CD4-positive, alpha-beta T cell treated with Interleukin-15 for 4 hours (primary cell): ENCODE measurements around the gene PKP1.

Source experiments
- DNase-seq: peaks from one replicate; pipeline ENCODE4 v3.0.0-alpha.2; 2020; ENCODE audit warnings: low spot score

The PKP1 gene

GRCh38 chr1:201260648-201261311 lies 22.5 kb upstream of the PKP1 start:
- DNase-seq = no peak

GRCh38 chr1:201261771-201262547 lies 21.3 kb upstream of the PKP1 start:
- DNase-seq = no peak

GRCh38 chr1:201262963-201263608 lies 20.2 kb upstream of the PKP1 start:
- DNase-seq = no peak

GRCh38 chr1:201264072-201264471 lies 19.2 kb upstream of the PKP1 start:
- DNase-seq = no peak

- DNase-seq = no peak
These were observed 18.8 kb upstream of the PKP1 start for GRCh38 chr1:201264554-201264953.

- DNase-seq = no peak
These were observed 17.6 kb upstream of the PKP1 start for GRCh38 chr1:201265756-201266155.

- DNase-seq = no peak
These were observed 17.0 kb upstream of the PKP1 start for GRCh38 chr1:201266276-201266675.

- DNase-seq = no peak
These were observed 16.5 kb upstream of the PKP1 start for GRCh38 chr1:201266774-201267173.

GRCh38 chr1:201267481-201268229 lies 15.7 kb upstream of the PKP1 start:
- no peak for DNase-seq

- DNase-seq = no peak
These were observed 14.6 kb upstream of the PKP1 start for GRCh38 chr1:201268604-201269151.

GRCh38 chr1:201269281-201269680 lies 14.0 kb upstream of the PKP1 start:
- DNase-seq = no peak

GRCh38 chr1:201269900-201270410 lies 13.4 kb upstream of the PKP1 start:
- no peak for DNase-seq

GRCh38 chr1:201270616-201271390 lies 12.5 kb upstream of the PKP1 start:
- no peak for DNase-seq

- no peak for DNase-seq
These were observed 10.5 kb upstream of the PKP1 start for GRCh38 chr1:201272799-201273198.

- DNase-seq = no peak
These were observed 8.6 kb upstream of the PKP1 start for GRCh38 chr1:201274616-201275252.

GRCh38 chr1:201275253-201275666 lies 8.0 kb upstream of the PKP1 start:
- DNase-seq = no peak

- DNase-seq = no peak
These were observed 6.4 kb upstream of the PKP1 start for GRCh38 chr1:201276891-201277290.

GRCh38 chr1:201277441-201277840 lies 5.9 kb upstream of the PKP1 start:
- DNase-seq = no peak

- no peak for DNase-seq
These were observed 4.0 kb upstream of the PKP1 start for GRCh38 chr1:201279313-201279712.

GRCh38 chr1:201280884-201281283 lies 2.4 kb upstream of the PKP1 start:
- no peak for DNase-seq

- DNase-seq = no peak
These were observed 1.7 kb upstream of the PKP1 start for GRCh38 chr1:201281573-201281972.
